WTC11 (cell line): ENCODE measurements around the gene WDR49. TPM values are rescaled to one million over a fixed set of nuclear protein-coding genes. Genes with fewer than 3 reads are reported as not detected.

Source experiments
- ATAC-seq: fragments of 200-7000 bp; cut with Tn5 transposase; 2 replicates; pipeline ENCODE4 v1.10.0; 2021; ENCODE audit warnings: mild to moderate bottlenecking, moderate library complexity
- CTCF ChIA-PET: fragments of 300-600 bp; sonication (Branson Sonifier 250); formaldehyde crosslinking; loops from one replicate; lab custom pipeline; 2021; ENCODE audit warnings: antibody characterized with exemption; lab: Charles Lee
- POLR2A ChIA-PET: fragments of 350-600 bp; sonication (Branson Sonifier 250); formaldehyde crosslinking; loops from one replicate; lab custom pipeline; 2021; ENCODE audit warnings: antibody characterized with exemption; lab: Charles Lee
- DNase-seq: peaks from one replicate; pipeline ENCODE4 v3.0.0; 2021; ENCODE audit warnings: low spot score
- H3K27ac Mint-ChIP-seq: 2 replicates; pipeline ENCODE4 v1.8.0; 2021; ENCODE audit warnings: mixed read lengths
- H3K27me3 Mint-ChIP-seq: 2 replicates; pipeline ENCODE4 v1.8.0; 2021; ENCODE audit warnings: low read depth, mild to moderate bottlenecking, moderate library complexity, mixed read lengths
- H3K36me3 Mint-ChIP-seq: 2 replicates; pipeline ENCODE4 v1.8.0; 2021; ENCODE audit warnings: mixed read lengths
- H3K4me1 Mint-ChIP-seq: 2 replicates; pipeline ENCODE4 v1.8.0; 2022; ENCODE audit warnings: mixed read lengths
- H3K4me3 Mint-ChIP-seq: 2 replicates; pipeline ENCODE4 v1.8.0; 2021; ENCODE audit warnings: mild to moderate bottlenecking, moderate library complexity, mixed read lengths
- H3K9me3 Mint-ChIP-seq: 2 replicates; pipeline ENCODE4 v1.8.0; 2021; ENCODE audit warnings: mixed read lengths
- CBFB ChIP-seq: sonication (generic); formaldehyde crosslinking; IDR thresholded peaks from 2 replicates; pipeline ENCODE4 v1.8.1; 2022; ENCODE audit warnings: mild to moderate bottlenecking, low read depth, missing genetic modification reagents
- MXD4 ChIP-seq: fragments of 250-450 bp; sonication (Bioruptor Pico); IDR thresholded peaks from 2 replicates; pipeline ENCODE4 v1.8.0; 2021; ENCODE audit warnings: mild to moderate bottlenecking, moderate library complexity, borderline replicate concordance
- NR3C1 ChIP-seq: sonication (generic); formaldehyde crosslinking; conservative IDR thresholded peaks from 2 replicates; pipeline ENCODE4 v1.8.1; 2023; ENCODE audit warnings: low read depth, mild to moderate bottlenecking, missing genetic modification reagents
- OVOL2 ChIP-seq: fragments of 250-450 bp; sonication (Bioruptor Pico); IDR thresholded peaks from 2 replicates; pipeline ENCODE4 v1.9.0; 2021; ENCODE audit warnings: mild to moderate bottlenecking, borderline replicate concordance
- SMAD4 ChIP-seq: sonication (generic); formaldehyde crosslinking; IDR thresholded peaks from 2 replicates; pipeline ENCODE4 v1.8.0; 2022; ENCODE audit warnings: mild to moderate bottlenecking, missing genetic modification reagents
- SP1 ChIP-seq: sonication (generic); formaldehyde crosslinking; conservative IDR thresholded peaks from 2 replicates; pipeline ENCODE4 v1.8.1; 2022; ENCODE audit warnings: missing genetic modification reagents
- TP53 ChIP-seq: sonication (generic); formaldehyde crosslinking; IDR thresholded peaks from 2 replicates; pipeline ENCODE4 v1.8.1; 2023; ENCODE audit warnings: mild to moderate bottlenecking, missing genetic modification reagents
- ZBTB21 ChIP-seq: sonication (generic); formaldehyde crosslinking; IDR thresholded peaks from 2 replicates; pipeline ENCODE4 v1.8.1; 2023; ENCODE audit warnings: mild to moderate bottlenecking, missing genetic modification reagents, borderline replicate concordance
- ZNF138 ChIP-seq: sonication (generic); formaldehyde crosslinking; conservative IDR thresholded peaks from 2 replicates; pipeline ENCODE4 v1.8.1; 2022; ENCODE audit warnings: mild to moderate bottlenecking, moderate library complexity, missing genetic modification reagents
- total RNA-seq: library from RNA; stranded (reverse); gene quantifications from 3 replicates; pipeline ENCODE4 v1.2.3, GENCODE V29; 2021
- TF ChIP-seq, protein P1 (sequence below): sonication (generic); formaldehyde crosslinking; IDR thresholded peaks from 2 replicates; pipeline ENCODE4 v1.8.1; 2023; ENCODE audit warnings: mild to moderate bottlenecking, missing genetic modification reagents, borderline replicate concordance
- TF ChIP-seq, protein P2 (sequence below): sonication (generic); formaldehyde crosslinking; IDR thresholded peaks from 2 replicates; pipeline ENCODE4 v1.8.1; 2023; ENCODE audit warnings: mild to moderate bottlenecking, missing genetic modification reagents, moderate library complexity
- TF ChIP-seq, protein P3 (sequence below): sonication (generic); formaldehyde crosslinking; IDR thresholded peaks from 2 replicates; pipeline ENCODE4 v1.8.1; 2022; ENCODE audit warnings: low read depth, missing genetic modification reagents, borderline replicate concordance
- TF ChIP-seq, protein P4 (sequence below): sonication (generic); formaldehyde crosslinking; IDR thresholded peaks from 2 replicates; pipeline ENCODE4 v1.8.0; 2023; ENCODE audit warnings: mild to moderate bottlenecking, missing genetic modification reagents
- TF ChIP-seq, protein P5 (sequence below): sonication (generic); formaldehyde crosslinking; IDR thresholded peaks from 2 replicates; pipeline ENCODE4 v1.8.0; 2023; ENCODE audit warnings: missing genetic modification reagents, mild to moderate bottlenecking, borderline replicate concordance
- TF ChIP-seq, protein P6 (sequence below): sonication (generic); formaldehyde crosslinking; IDR thresholded peaks from 2 replicates; pipeline ENCODE4 v1.8.1; 2022; ENCODE audit warnings: missing genetic modification reagents, borderline replicate concordance
- TF ChIP-seq, protein P7 (sequence below): fragments of 250-450 bp; sonication (Bioruptor Pico); IDR thresholded peaks from 2 replicates; pipeline ENCODE4 v1.8.0; 2021; ENCODE audit warnings: mild to moderate bottlenecking

The WDR49 gene
- total RNA-seq, 1 experiment from 2014 or later: 0.92 TPM

DNA sequence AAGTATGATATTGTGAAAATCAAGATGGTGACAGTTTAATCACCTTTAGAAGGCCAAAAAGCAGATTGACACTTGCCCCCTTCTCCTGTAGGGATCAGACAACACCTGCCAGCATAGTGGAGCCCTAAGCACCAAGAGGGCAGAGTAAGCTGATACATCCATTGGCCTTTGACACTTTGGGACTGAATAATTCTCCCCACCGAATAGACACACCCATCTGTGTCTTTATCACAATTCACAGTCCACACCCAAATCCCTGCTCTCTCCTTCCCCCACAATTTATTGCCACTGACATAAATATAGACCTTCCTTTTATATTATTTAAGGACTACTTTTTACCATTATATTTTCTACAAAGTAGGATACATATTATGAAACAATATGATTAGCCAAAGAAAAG lies 3.1 kb upstream of the WDR49 start (continued):
- TF ChIP-seq, protein P1, sequence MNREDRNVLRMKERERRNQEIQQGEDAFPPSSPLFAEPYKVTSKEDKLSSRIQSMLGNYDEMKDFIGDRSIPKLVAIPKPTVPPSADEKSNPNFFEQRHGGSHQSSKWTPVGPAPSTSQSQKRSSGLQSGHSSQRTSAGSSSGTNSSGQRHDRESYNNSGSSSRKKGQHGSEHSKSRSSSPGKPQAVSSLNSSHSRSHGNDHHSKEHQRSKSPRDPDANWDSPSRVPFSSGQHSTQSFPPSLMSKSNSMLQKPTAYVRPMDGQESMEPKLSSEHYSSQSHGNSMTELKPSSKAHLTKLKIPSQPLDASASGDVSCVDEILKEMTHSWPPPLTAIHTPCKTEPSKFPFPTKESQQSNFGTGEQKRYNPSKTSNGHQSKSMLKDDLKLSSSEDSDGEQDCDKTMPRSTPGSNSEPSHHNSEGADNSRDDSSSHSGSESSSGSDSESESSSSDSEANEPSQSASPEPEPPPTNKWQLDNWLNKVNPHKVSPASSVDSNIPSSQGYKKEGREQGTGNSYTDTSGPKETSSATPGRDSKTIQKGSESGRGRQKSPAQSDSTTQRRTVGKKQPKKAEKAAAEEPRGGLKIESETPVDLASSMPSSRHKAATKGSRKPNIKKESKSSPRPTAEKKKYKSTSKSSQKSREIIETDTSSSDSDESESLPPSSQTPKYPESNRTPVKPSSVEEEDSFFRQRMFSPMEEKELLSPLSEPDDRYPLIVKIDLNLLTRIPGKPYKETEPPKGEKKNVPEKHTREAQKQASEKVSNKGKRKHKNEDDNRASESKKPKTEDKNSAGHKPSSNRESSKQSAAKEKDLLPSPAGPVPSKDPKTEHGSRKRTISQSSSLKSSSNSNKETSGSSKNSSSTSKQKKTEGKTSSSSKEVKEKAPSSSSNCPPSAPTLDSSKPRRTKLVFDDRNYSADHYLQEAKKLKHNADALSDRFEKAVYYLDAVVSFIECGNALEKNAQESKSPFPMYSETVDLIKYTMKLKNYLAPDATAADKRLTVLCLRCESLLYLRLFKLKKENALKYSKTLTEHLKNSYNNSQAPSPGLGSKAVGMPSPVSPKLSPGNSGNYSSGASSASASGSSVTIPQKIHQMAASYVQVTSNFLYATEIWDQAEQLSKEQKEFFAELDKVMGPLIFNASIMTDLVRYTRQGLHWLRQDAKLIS (CRISPR knock-in tag): no peak
- TF ChIP-seq NR3C1 (no peak), CBFB (CRISPR knock-in tag) (no peak)
- TF ChIP-seq, protein P2, sequence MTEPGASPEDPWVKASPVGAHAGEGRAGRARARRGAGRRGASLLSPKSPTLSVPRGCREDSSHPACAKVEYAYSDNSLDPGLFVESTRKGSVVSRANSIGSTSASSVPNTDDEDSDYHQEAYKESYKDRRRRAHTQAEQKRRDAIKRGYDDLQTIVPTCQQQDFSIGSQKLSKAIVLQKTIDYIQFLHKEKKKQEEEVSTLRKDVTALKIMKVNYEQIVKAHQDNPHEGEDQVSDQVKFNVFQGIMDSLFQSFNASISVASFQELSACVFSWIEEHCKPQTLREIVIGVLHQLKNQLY (CRISPR knock-in tag): no peak

DNA sequence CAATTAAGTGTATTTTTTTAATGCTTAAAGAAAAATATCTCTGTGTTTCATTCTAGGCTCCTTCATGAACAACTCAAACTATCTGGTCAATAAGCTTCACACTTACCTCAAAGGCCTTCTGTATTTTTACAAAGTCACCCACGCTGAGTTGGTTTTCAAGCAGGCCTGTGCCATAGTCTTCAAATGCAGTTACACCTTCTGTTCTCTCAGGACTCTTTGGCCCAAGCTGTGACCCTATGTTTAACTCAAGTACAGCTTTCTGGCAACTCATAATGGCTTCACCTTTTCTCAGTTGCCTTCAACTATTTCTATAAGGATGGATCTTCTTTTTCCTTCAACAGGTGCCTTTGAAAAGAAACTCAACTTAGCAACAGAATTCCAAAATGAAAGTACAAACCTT lies 587 bp downstream of the WDR49 start:
- DNase-seq: no peak
- H3K27me3 Mint-ChIP-seq: no peaks in the 10 kb centered on the region
- H3K9me3 Mint-ChIP-seq: peaks cover 9% of the 10 kb centered on the region
- peak; percentile 31 for ATAC-seq
- ChIA-PET CTCF (interaction anchor here (1.0 to 1.5 kb wide), 2 partner anchors 88 to 273 kb away, joined by 3 read pairs; partner anchors contain the start of gene ZBBX), POLR2A (interaction anchor here (1.0 kb wide), 1 partner anchor 19 kb away, joined by 3 read pairs; no protein-coding TSS in a partner anchor)
- no peaks in the 10 kb centered on the region for H3K36me3 Mint-ChIP-seq
- peak overlapping the region; percentile 99 for H3K27ac Mint-ChIP-seq
- peak overlapping the region; percentile 5; the same call in 1 of the 2 replicates for H3K4me3 Mint-ChIP-seq
- peaks cover 39% of the 10 kb centered on the region for H3K4me1 Mint-ChIP-seq
- no peak for TF ChIP-seq ZNF138
- no peak for TF ChIP-seq TP53 (CRISPR knock-in tag)
- TF ChIP-seq, protein P3, sequence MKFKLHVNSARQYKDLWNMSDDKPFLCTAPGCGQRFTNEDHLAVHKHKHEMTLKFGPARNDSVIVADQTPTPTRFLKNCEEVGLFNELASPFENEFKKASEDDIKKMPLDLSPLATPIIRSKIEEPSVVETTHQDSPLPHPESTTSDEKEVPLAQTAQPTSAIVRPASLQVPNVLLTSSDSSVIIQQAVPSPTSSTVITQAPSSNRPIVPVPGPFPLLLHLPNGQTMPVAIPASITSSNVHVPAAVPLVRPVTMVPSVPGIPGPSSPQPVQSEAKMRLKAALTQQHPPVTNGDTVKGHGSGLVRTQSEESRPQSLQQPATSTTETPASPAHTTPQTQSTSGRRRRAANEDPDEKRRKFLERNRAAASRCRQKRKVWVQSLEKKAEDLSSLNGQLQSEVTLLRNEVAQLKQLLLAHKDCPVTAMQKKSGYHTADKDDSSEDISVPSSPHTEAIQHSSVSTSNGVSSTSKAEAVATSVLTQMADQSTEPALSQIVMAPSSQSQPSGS (CRISPR knock-in tag): no peak
- TF ChIP-seq, protein P4, sequence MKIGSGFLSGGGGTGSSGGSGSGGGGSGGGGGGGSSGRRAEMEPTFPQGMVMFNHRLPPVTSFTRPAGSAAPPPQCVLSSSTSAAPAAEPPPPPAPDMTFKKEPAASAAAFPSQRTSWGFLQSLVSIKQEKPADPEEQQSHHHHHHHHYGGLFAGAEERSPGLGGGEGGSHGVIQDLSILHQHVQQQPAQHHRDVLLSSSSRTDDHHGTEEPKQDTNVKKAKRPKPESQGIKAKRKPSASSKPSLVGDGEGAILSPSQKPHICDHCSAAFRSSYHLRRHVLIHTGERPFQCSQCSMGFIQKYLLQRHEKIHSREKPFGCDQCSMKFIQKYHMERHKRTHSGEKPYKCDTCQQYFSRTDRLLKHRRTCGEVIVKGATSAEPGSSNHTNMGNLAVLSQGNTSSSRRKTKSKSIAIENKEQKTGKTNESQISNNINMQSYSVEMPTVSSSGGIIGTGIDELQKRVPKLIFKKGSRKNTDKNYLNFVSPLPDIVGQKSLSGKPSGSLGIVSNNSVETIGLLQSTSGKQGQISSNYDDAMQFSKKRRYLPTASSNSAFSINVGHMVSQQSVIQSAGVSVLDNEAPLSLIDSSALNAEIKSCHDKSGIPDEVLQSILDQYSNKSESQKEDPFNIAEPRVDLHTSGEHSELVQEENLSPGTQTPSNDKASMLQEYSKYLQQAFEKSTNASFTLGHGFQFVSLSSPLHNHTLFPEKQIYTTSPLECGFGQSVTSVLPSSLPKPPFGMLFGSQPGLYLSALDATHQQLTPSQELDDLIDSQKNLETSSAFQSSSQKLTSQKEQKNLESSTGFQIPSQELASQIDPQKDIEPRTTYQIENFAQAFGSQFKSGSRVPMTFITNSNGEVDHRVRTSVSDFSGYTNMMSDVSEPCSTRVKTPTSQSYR (CRISPR knock-in tag): no peak
- no peak for TF ChIP-seq SMAD4
- TF ChIP-seq SP1: no peak
- no peak for TF ChIP-seq ZBTB21
- TF ChIP-seq, protein P5, sequence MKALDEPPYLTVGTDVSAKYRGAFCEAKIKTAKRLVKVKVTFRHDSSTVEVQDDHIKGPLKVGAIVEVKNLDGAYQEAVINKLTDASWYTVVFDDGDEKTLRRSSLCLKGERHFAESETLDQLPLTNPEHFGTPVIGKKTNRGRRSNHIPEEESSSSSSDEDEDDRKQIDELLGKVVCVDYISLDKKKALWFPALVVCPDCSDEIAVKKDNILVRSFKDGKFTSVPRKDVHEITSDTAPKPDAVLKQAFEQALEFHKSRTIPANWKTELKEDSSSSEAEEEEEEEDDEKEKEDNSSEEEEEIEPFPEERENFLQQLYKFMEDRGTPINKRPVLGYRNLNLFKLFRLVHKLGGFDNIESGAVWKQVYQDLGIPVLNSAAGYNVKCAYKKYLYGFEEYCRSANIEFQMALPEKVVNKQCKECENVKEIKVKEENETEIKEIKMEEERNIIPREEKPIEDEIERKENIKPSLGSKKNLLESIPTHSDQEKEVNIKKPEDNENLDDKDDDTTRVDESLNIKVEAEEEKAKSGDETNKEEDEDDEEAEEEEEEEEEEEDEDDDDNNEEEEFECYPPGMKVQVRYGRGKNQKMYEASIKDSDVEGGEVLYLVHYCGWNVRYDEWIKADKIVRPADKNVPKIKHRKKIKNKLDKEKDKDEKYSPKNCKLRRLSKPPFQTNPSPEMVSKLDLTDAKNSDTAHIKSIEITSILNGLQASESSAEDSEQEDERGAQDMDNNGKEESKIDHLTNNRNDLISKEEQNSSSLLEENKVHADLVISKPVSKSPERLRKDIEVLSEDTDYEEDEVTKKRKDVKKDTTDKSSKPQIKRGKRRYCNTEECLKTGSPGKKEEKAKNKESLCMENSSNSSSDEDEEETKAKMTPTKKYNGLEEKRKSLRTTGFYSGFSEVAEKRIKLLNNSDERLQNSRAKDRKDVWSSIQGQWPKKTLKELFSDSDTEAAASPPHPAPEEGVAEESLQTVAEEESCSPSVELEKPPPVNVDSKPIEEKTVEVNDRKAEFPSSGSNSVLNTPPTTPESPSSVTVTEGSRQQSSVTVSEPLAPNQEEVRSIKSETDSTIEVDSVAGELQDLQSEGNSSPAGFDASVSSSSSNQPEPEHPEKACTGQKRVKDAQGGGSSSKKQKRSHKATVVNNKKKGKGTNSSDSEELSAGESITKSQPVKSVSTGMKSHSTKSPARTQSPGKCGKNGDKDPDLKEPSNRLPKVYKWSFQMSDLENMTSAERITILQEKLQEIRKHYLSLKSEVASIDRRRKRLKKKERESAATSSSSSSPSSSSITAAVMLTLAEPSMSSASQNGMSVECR (CRISPR knock-in tag): no peak
- TF ChIP-seq MXD4 (CRISPR knock-in tag): no peak
- TF ChIP-seq OVOL2 (CRISPR knock-in tag): no peak
- TF ChIP-seq, protein P6, sequence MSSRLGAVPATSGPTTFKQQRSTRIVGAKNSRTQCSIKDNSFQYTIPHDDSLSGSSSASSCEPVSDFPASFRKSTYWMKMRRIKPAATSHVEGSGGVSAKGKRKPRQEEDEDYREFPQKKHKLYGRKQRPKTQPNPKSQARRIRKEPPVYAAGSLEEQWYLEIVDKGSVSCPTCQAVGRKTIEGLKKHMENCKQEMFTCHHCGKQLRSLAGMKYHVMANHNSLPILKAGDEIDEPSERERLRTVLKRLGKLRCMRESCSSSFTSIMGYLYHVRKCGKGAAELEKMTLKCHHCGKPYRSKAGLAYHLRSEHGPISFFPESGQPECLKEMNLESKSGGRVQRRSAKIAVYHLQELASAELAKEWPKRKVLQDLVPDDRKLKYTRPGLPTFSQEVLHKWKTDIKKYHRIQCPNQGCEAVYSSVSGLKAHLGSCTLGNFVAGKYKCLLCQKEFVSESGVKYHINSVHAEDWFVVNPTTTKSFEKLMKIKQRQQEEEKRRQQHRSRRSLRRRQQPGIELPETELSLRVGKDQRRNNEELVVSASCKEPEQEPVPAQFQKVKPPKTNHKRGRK (CRISPR knock-in tag): no peak
- TF ChIP-seq, protein P7, sequence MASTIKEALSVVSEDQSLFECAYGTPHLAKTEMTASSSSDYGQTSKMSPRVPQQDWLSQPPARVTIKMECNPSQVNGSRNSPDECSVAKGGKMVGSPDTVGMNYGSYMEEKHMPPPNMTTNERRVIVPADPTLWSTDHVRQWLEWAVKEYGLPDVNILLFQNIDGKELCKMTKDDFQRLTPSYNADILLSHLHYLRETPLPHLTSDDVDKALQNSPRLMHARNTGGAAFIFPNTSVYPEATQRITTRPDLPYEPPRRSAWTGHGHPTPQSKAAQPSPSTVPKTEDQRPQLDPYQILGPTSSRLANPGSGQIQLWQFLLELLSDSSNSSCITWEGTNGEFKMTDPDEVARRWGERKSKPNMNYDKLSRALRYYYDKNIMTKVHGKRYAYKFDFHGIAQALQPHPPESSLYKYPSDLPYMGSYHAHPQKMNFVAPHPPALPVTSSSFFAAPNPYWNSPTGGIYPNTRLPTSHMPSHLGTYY (CRISPR knock-in tag): no peak
